Coronary artery (tissue), 2 donors: ENCODE results near the gene RRP1.

Experiments used
- DNase-seq: peaks from one replicate; pipeline ENCODE4 v3.0.0-alpha.2; 2017; ENCODE audit warnings: low spot score
- H3K27ac ChIP-seq, 2 donors: fragments of 200-600 bp; sonication (generic); one replicate each; pipeline ENCODE4 v1.5.1; 2016 to 2019
- H3K4me3 ChIP-seq: fragments of 200-600 bp; sonication (generic); 2 replicates; pipeline ENCODE4 v1.5.1; 2016; ENCODE audit warnings: mild to moderate bottlenecking, moderate library complexity
- TF ChIP-seq, protein P1 (sequence below): fragments of 200-600 bp; sonication (generic); IDR thresholded peaks from one replicate; pipeline ENCODE4 v1.5.1; 2019; ENCODE audit warnings: antibody characterized with exemption

Gene RRP1, protein sequence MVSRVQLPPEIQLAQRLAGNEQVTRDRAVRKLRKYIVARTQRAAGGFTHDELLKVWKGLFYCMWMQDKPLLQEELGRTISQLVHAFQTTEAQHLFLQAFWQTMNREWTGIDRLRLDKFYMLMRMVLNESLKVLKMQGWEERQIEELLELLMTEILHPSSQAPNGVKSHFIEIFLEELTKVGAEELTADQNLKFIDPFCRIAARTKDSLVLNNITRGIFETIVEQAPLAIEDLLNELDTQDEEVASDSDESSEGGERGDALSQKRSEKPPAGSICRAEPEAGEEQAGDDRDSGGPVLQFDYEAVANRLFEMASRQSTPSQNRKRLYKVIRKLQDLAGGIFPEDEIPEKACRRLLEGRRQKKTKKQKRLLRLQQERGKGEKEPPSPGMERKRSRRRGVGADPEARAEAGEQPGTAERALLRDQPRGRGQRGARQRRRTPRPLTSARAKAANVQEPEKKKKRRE

DNA sequence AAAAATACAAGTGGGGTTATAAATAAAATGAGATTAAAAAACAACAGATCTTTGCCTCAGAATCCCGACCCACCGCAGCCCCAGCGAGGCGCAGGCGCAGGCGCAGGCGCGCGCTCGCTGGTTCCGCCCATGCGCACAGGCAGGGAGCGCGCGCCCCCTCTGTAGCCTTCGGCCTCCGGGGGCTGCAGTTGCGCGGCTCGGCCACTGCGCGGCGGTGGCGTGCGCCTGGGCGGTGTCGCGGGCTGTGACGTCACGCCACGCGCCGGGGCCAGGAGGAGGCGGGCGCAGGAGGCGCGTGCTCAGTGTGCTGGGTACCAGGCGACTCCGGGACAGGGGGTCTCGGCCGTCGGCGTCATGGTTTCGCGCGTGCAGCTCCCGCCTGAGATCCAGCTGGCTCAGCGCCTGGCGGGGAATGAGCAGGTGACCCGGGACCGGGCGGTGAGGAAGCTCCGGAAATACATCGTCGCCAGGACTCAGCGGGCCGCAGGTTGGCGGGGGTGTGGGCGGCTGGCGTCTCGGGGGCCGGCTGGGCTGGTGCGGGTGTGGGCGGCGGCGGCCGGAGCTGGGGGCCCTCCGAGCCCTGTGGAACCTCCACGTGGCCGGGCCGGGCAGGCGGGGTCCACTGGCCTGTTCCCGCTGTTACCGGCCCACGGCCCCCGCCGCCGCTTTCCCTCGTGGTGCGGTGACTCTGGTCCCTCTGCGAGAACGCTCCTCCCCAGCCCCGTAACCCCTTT, at the start of gene RRP1:
Gene RRP1 (plus strand): TSS at position 302 of the 734 bp plus-strand sequence. CDS start 53 bp downstream, at position 355.
- peak within 1 kb of the TSS; percentile 80 for H3K4me3 ChIP-seq
- peak within 1 kb of the TSS; percentile 75 to 87 for H3K27ac ChIP-seq
- TF ChIP-seq, protein P1, sequence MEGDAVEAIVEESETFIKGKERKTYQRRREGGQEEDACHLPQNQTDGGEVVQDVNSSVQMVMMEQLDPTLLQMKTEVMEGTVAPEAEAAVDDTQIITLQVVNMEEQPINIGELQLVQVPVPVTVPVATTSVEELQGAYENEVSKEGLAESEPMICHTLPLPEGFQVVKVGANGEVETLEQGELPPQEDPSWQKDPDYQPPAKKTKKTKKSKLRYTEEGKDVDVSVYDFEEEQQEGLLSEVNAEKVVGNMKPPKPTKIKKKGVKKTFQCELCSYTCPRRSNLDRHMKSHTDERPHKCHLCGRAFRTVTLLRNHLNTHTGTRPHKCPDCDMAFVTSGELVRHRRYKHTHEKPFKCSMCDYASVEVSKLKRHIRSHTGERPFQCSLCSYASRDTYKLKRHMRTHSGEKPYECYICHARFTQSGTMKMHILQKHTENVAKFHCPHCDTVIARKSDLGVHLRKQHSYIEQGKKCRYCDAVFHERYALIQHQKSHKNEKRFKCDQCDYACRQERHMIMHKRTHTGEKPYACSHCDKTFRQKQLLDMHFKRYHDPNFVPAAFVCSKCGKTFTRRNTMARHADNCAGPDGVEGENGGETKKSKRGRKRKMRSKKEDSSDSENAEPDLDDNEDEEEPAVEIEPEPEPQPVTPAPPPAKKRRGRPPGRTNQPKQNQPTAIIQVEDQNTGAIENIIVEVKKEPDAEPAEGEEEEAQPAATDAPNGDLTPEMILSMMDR: peak; percentile 99
- DNase-seq: peak; percentile 88

DNA sequence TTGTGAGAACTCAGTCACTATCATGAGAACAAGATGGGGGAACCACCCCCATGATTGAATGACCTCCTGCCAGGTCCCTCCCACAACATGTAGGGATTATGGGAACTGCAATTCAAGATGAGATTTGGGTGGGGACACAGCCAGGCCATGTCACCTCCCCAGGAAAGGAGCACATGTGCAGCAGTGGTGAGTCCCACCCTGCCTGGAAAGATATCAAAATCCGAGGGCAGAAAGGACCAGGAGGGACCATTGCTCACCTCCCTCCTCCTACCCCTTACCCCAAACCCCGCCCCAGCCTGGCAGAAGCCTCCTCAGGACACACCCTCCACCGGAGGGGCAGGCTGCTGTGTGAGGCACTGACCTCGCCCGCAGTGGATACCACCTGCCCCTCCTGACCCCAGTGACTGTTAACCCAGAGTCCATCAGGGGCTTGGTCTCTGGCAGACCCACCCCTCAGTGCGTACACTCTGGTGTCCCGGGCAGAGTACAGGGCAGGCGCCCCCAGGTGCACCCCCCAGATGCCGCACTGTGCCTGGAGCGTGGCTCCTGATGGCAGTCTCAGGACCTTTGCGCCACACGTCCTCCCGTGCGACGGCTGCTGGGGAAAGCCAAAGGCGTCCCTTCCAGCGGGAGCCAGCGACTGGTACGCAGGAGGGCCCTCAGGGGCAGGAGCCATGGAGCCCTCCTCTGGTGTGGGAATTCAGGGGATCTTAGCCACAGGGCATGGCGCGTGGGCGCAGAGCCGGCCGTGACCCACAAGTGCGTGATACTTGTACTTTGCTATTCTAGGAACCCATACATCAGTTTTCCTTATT, 49.5 kb upstream of the RRP1 start:
- H3K27ac ChIP-seq: peak overlapping the region; percentile 16 to 41
- H3K4me3 ChIP-seq: no peak overlapping the region
- TF ChIP-seq, protein P1: no peak
- DNase-seq: no peak

DNA sequence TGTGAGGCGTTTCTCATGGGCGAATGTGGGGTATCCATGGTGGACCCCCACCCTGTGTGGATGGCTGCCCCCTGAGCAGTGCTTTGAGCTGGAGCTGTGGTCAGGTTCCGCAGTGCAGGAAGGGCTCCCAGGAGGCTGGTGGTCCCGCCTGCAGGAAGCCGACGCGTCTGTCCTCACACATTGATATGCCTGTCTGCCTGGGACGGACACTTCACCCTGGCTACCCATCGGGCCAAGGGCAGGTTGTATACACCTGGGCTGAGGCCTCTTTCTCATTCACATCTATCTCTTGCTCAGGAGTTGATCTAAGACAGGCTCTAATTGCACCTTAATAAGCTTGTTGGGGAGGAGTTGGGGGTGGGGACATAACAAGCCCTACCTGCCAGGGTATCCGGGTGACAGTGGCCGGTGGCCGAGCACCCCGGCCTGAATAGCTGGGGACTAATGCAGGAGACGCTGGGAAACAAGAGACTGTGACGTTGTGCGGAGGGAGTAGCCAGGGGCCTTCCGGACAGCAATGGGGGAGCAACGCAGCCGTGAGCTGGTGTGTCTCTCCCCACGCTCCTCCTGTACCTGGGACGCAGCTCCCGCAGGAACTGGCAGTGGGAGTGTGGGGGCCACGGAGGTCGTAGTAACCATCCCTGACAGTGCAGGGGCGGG, 48.8 kb upstream of the RRP1 start:
- TF ChIP-seq, protein P1: no peak
- H3K4me3 ChIP-seq: no peak overlapping the region
- no peak for DNase-seq
- peak overlapping the region; percentile 21 to 41 for H3K27ac ChIP-seq

DNA sequence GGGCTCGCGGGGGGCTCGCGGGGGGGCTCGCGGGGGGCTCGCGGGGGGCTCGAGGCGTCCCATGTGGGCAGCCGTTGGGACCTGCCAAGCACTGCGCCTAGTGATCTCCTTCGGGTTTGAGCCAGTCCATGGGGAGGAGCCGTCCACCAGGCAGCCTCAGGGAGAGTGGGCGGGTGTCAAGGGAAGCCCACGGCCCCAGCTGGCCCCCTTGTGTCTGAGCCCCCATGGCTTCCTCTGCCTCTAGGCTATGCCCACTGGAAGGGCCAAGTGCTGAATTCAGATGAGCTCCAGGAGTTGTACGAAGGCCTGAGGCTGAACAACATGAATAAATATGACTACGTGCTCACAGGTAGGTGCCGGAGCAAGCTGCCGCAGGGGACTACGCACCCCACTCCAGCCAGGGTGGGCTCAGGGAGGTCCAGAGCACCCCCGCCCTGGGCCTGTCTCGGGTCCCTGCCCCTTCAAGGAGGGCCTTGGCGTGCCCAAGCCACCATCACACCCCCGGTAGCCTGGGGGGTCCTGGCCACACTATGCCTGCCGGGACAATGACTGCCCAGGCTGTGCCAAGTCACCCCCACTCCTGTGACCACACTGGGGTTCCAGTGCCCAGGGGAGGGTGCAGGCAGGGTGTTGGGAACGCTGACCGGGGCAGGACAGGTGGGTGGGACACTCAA, 47.8 kb upstream of the RRP1 start:
- TF ChIP-seq, protein P1: no peak
- H3K27ac ChIP-seq: no peak overlapping the region
- no peak overlapping the region for H3K4me3 ChIP-seq
- no peak for DNase-seq

DNA sequence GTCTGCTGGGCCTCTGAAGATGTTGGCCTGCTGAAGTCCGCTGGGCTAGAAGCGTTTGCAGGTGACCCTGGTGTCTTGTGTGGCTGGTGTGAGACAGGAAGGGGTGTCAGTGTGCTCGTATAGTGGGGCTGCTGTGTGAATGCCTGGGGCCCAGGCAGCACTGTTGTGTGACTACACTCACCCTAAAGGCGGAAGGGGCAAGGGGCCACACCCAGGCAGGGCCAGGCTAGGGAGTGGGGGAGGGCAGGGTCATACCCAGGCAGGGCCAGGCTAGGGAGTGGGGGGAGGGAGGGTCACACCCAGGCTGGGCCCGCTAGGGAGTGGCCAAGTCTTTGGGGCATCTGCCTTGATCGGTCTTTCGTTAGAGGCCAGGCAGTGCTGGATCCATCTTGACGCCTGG, 45.4 kb upstream of the RRP1 start:
- no peak overlapping the region for H3K4me3 ChIP-seq
- DNase-seq: no peak
- H3K27ac ChIP-seq: no peak overlapping the region
- TF ChIP-seq, protein P1: no peak

DNA sequence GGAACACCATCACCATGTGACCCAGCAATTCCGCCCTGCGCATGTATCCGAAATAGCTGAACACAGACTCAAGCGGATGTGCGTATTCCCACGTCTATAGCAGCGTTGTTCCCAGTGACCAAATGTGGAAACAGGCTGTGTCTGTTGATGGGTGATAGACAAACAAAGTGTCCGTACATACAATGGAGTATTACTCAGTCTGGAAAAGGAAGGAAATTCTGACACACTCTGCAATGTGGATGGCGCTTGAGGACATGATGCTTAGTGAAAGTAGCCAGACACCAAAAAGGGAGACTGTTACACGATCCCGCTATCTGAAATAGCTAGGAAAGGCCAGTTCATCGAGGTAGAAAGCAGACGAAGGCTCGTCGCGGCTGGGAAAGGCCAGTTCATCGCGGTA, 44.7 kb upstream of the RRP1 start:
- Histone ChIP-seq H3K4me3 (no peak overlapping the region), H3K27ac (no peak overlapping the region)
- TF ChIP-seq, protein P1: no peak
- no peak for DNase-seq
